Lower leg skin (tissue), 4 donors: ENCODE measurements around the gene TCEA2. TPM values are rescaled to one million over a fixed set of nuclear protein-coding genes. Genes with fewer than 3 reads are reported as not detected.

Source experiments
- DNase-seq, 2 donors: peaks; one replicate each; pipeline ENCODE4 v3.0.0-alpha.2; 2019; ENCODE audit warnings: low spot score in 2 of 2
- H3K4me3 ChIP-seq: fragments of 200-600 bp; sonication (generic); 2 replicates; pipeline ENCODE4 v1.5.1; 2017; ENCODE audit warnings: mild to moderate bottlenecking, low read depth; ENCODE audit not compliant: poor library complexity, severe bottlenecking
- CTCF ChIP-seq, 3 donors: fragments of 450-650 bp; IDR thresholded peaks; one replicate each; pipeline ENCODE4 v1.5.1; 2016; ENCODE audit warnings: antibody characterized with exemption in 3 of 3, mild to moderate bottlenecking in 3 of 3, moderate library complexity in 2 of 3
- POLR2A ChIP-seq, 2 donors: fragments of 450-650 bp; IDR thresholded peaks; one replicate each; pipeline ENCODE4 v1.6.1; 2016 to 2017; ENCODE audit warnings: antibody characterized with exemption in 2 of 2, mild to moderate bottlenecking in 1 of 2, moderate library complexity in 1 of 2
- WGBS, 2 donors: methylation state at CpG; one replicate each; pipeline ENCODE4 v1.1.5; 2018; 5-methylcytosine and 5-hydroxymethylcytosine counted together
- intact Hi-C: fragments of 100-400 bp; cut with DNase I; formaldehyde crosslinking; loops from one replicate; pipeline ENCODE4 v1.15.0; 2023; ENCODE audit warnings: low total_unique reads
- total RNA-seq, 4 donors: library from RNA; depleted of rRNA; stranded (reverse); fragments of >200 nt; gene quantifications; one replicate each; pipeline ENCODE4 v1.1.0, GENCODE V29; 2016

The TCEA2 gene
- total RNA-seq, 4 donors from 2014 or later, result 16.5 to 52.3 (median 22.8) TPM

DNA sequence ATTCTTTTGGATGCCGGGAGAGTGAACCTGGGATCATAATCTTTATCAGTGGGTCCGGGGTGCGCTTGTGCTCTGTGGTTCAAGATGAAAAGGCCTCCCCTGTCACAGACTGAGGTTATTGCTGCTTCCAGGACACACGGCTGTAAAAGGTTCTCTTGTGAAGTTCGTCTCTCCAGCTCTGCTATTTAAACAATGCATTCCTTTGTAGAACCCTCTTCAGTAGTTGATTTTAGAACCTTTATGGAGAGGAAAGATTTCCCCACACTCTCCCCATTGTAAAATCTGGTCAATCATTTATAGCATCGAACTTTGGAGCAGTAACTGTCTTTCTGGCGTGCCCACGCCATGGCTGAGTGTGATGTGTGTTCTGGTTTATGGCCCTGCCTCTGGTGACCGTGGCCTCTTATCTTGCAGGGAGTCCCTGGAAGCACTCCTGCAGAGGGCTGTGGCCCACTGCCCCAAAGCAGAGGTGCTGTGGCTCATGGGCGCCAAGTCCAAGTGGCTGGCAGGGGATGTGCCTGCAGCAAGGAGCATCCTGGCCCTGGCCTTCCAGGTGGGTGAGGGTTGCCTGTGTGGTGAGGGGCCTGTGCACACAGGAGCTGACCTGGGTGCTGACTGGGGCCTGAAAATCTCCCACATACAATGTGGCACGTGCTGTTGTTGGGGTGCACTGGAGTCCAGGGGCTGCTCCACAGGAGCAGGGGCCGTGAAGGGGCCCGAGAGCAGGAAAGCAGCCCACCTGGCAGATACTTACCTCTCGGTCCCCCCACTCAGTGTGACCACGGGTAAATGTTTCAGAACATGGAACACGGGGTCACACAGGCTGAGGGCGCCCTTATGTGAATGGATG is 38.6 kb upstream of the TCEA2 start:
- H3K4me3 ChIP-seq, result no peak overlapping the region
- WGBS, 2 donors, result 94% methylated on average over 17 of the region's 17 CpGs
- DNase-seq, result no peak
- intact Hi-C loops, result no loop called here
- no peak for TF ChIP-seq CTCF (IDR thresholded peaks at IDR 0.05)
- no peak for TF ChIP-seq POLR2A (IDR thresholded peaks at IDR 0.05)

- TF ChIP-seq CTCF (IDR thresholded peaks at IDR 0.05), result no peak
- TF ChIP-seq POLR2A (IDR thresholded peaks at IDR 0.05), result no peak
- DNase-seq, result no peak
- H3K4me3 ChIP-seq, result no peak overlapping the region
- intact Hi-C loops, result no loop called here
- 91 to 96% methylated on average over 17 to 18 of the region's 18 CpGs for WGBS, 2 donors
These were observed 37.7 kb upstream of the TCEA2 start for GRCh38 chr20:64025101-64025825.

DNA sequence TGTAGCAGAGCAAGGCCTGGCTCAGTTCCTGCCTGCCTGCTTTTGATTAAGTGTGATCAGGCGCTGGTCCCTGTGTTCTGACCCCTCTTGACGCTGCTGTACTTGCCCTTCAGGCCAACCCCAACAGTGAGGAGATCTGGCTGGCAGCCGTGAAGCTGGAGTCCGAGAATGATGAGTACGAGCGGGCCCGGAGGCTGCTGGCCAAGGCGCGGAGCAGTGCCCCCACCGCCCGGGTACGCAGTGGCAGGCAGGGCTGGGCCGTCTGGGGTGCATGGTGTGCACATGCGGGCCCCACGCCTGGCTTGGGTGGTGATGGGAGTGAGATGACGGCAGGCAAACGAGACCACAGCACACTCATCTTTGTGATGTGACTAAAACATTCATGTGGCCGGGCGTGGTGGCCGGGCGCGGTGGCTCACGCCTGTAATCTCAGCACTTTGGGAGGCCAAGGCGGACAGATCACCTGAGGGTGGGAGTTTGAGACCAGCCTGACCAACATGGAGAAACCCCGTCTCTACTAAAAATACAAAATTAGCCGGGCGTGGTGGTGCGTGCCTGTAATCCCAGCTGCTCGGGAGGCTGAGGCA is 37.1 kb upstream of the TCEA2 start:
- TF ChIP-seq CTCF (IDR thresholded peaks at IDR 0.05) (no peak), POLR2A (IDR thresholded peaks at IDR 0.05) (no peak)
- H3K4me3 ChIP-seq, result no peak overlapping the region
- intact Hi-C loops, result no loop called here
- 83 to 88% methylated on average over 25 to 29 of the region's 29 CpGs for WGBS, 2 donors
- DNase-seq, result no peak

- no peak for DNase-seq
- intact Hi-C loops, result no loop called here
- 91 to 97% methylated on average over 18 to 20 of the region's 24 CpGs for WGBS, 2 donors
- TF ChIP-seq CTCF (IDR thresholded peaks at IDR 0.05) (no peak), POLR2A (IDR thresholded peaks at IDR 0.05) (no peak)
- no peak overlapping the region for H3K4me3 ChIP-seq
These were observed 34.9 kb upstream of the TCEA2 start for GRCh38 chr20:64027981-64028685.

- TF ChIP-seq POLR2A (IDR thresholded peaks at IDR 0.05), result no peak
- no peak for TF ChIP-seq CTCF (IDR thresholded peaks at IDR 0.05)
- no peak for DNase-seq
- 94 to 95% methylated on average over 28 to 30 of the region's 38 CpGs for WGBS, 2 donors
- intact Hi-C loops, result no loop called here
- no peak overlapping the region for H3K4me3 ChIP-seq
These were observed 33.5 kb upstream of the TCEA2 start for GRCh38 chr20:64029293-64030117.
